CMK (cell line): ENCODE measurements around the gene MT2A.

ENCODE experiments used
- DNase-seq: peaks from one replicate; pipeline ENCODE4 v3.0.0-alpha.2; 2010; ENCODE audit warnings: low read depth

MT2A gene

DNA sequence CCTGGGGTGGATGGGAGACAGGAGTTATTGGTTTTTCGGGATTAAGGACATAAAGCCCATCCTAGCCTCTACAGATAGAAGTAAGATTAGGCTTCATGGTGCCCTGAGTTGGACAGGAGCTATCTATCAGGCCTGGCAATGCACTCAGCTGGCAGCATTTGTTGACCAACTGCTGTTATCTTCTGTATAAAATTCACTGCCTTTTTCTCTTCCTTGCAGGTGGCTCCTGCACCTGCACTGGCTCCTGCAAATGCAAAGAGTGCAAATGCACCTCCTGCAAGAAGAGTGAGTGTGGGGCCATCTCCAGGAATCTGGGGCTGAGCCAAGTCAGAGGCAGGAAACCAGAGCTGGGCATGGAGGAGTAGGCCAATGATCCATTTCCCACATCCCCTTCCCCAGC, 30.7 kb downstream of the MT2A start:
- no peak for DNase-seq

DNA sequence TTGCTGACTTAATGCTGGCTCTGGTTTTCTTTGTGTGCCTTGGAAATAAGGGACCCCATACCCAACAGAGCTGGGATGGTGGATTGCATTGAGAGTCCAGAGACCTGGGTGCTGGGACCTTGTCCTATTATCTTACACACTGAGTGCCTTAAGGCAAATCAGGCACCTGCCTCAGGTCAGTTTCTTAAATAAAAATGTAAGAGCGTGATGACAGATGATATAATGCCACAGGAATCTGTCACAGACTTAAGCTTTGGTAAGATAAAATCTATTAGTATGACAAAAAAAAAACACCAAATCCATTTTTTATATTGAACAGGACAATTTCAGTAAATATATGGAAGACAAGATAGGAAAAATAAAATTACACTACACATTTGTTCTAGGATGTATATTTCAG, 31.7 kb downstream of the MT2A start:
- no peak for DNase-seq

DNA sequence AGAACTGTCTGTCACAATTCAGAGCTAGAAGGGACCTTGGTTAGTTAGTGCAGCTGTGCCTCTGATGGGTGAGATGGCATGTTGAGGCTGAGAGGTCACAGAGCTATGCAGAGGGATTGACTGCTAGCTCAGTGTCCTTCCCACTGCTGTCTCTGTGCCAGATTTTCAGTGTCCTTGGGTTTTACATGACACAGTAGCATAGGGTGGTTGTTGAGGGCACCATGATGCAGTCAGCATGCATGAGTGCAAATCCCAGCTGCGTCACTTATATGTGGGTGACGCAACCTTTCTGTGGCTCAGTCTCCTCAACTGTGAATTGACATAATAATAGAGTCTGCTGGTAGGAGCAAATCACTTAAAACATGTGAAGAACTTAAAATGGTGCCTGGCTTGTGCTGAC, 32.8 kb downstream of the MT2A start:
- no peak for DNase-seq

GRCh38 chr16:56643080-56643778, 34.8 kb downstream of the MT2A start:
- DNase-seq: no peak

GRCh38 chr16:56643833-56644232, 35.4 kb downstream of the MT2A start:
- no peak for DNase-seq

GRCh38 chr16:56645311-56645710, 36.9 kb downstream of the MT2A start:
- DNase-seq: no peak

DNA sequence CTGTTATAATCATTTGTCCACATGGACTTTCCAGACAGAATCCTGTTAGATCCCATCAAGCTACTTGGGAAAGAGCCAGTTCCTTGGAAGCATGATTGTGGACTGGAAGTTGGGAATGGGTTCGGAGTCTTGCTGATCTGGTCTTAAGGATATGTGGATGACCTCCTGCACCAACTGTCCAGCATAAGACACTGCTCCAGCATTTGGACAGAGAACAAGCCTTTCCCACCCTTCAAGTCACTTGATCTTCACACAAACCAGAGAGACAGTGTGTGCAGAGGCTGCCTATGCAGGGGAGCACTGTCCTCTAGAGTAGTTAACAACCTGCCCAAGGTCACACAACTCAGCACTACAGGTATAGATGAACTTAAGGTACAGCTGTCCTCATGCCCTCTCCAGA, 37.5 kb downstream of the MT2A start:
- no peak for DNase-seq

- no peak for DNase-seq
These were observed 39.5 kb downstream of the MT2A start for GRCh38 chr16:56647641-56648431.

- no peak for DNase-seq
These were observed 40.9 kb downstream of the MT2A start for GRCh38 chr16:56649271-56649670.

GRCh38 chr16:56649820-56650219, 41.4 kb downstream of the MT2A start:
- DNase-seq: no peak

DNA sequence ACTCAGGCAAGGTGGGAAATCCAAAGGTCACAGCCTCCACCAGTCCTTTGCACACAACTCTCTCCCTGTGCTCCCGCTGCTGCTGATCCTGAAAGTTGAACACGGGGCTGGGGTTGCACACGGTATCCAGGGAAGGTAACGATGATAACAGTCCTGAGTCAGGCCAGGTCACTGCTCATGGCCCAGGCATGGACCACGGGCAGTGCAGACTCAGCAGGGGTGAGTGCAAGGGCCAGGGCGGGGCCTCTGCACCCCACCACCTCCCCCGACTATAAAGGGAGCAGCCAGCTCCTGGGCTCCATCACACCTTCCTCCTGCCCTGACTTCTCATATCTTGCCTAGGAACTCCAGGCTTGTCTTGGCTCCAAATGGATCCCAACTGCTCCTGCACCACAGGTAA, 43.2 kb downstream of the MT2A start, which contains the start of gene MT1B:
Gene MT1B, plus strand, starts transcription at position 301 of the 400 bp plus-strand sequence. Its CDS starts 68 bp downstream, at position 369.
- DNase-seq: no peak

DNA sequence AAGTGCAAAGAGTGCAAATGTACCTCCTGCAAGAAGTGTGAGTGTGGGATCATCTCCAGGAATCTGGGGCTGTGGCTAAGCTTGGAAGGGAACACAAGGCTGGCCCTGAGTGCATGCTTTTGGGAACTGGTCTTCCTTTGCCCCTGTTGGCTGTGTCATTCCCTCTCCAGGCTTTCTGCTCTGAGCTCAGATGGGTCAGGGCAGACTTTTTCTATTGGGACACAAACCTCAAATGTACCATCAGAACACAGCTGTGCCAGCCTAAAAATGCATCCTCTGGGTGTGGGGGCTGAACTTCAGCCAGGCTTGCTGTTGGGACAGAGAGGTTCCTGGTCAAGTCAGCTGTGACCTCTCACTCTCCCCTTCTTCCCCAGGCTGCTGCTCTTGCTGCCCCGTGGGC, 44.2 kb downstream of the MT2A start:
- DNase-seq: no peak

DNA sequence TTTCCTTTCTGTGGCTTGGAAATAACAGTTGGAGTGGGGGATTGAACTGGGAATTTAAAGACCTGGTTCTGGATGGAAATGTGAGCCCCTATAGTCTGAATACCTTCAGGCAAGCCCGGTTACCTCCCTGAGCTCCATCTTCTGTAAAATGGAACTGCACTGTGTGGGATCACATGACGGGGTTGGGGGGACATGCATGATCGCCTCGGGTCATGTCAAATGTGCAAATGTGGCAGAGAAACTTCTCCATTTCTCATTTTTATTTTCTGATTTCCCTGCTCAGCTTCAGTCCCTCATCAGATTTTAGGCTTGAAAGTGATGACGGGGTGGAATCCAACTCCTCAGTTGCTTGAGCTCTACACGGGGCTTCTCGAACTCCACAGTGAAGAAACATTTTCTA, 44.8 kb downstream of the MT2A start:
- DNase-seq: no peak

- no peak for DNase-seq
These were observed 49.4 kb downstream of the MT2A start, which contains the start of gene MT1F for GRCh38 chr16:56657555-56658326. Gene MT1F (plus strand): TSS chr16:56657959. CDS start chr16:56658059, 100 bp downstream.

GRCh38 chr16:56658327-56658875, 50.0 kb downstream of the MT2A start:
- DNase-seq: no peak
